C4-2B (cell line): Measurements from ENCODE around the gene COL4A1.

ENCODE experiments used
- H3K27ac ChIP-seq: fragments of 450-650 bp; 2 replicates; pipeline ENCODE4 v1.5.1; 2017
- CTCF ChIP-seq: fragments of 450-650 bp; conservative IDR thresholded peaks from 2 replicates; pipeline ENCODE4 v1.5.1; 2017; ENCODE audit warnings: mild to moderate bottlenecking
- ZFX ChIP-seq: fragments of 450-650 bp; IDR thresholded peaks from 2 replicates; pipeline ENCODE4 v1.6.1; 2017

Gene COL4A1

GRCh38 chr13:110329258-110329657 lies 22.3 kb upstream of the COL4A1 start:
- TF ChIP-seq CTCF, result no peak
- no peak for TF ChIP-seq ZFX
- no peak overlapping the region for H3K27ac ChIP-seq

GRCh38 chr13:110328573-110328972 lies 21.6 kb upstream of the COL4A1 start:
- no peak for TF ChIP-seq CTCF
- TF ChIP-seq ZFX, result no peak
- no peak overlapping the region for H3K27ac ChIP-seq

GRCh38 chr13:110327051-110327721 lies 20.2 kb upstream of the COL4A1 start:
- H3K27ac ChIP-seq, result no peak overlapping the region

GRCh38 chr13:110326263-110326904 lies 19.4 kb upstream of the COL4A1 start:
- H3K27ac ChIP-seq, result no peak overlapping the region

More at GRCh38 chr13:110327051-110327721, 20.2 kb upstream of the COL4A1 start:
- TF ChIP-seq CTCF (no peak), ZFX (no peak)

GRCh38 chr13:110324026-110324749 lies 17.2 kb upstream of the COL4A1 start:
- TF ChIP-seq CTCF (no peak), ZFX (no peak)
- no peak overlapping the region for H3K27ac ChIP-seq

More at GRCh38 chr13:110326263-110326904, 19.4 kb upstream of the COL4A1 start:
- TF ChIP-seq ZFX, result no peak
- TF ChIP-seq CTCF, result no peak

GRCh38 chr13:110323172-110323891 lies 16.4 kb upstream of the COL4A1 start:
- H3K27ac ChIP-seq, result no peak overlapping the region
- no peak for TF ChIP-seq CTCF
- no peak for TF ChIP-seq ZFX

- no peak for TF ChIP-seq CTCF
- TF ChIP-seq ZFX, result no peak
- no peak overlapping the region for H3K27ac ChIP-seq
These were observed 15.8 kb upstream of the COL4A1 start for GRCh38 chr13:110322828-110323171.
